Measurements from ENCODE around the gene BMPR1A. TPM values are rescaled to one million over a fixed set of nuclear protein-coding genes. Genes with fewer than 3 reads are reported as not detected.

The BMPR1A gene
- total RNA-seq, 1 experiment from 2014 or later: 104 TPM

- TF ChIP-seq FOXP4 (CRISPR knock-in tag; IDR thresholded peaks at IDR 0.05) (no peak), E2F5 (CRISPR knock-in tag; IDR thresholded peaks at IDR 0.05) (no peak), FOXJ3 (CRISPR knock-in tag; IDR thresholded peaks at IDR 0.05; ENCODE audit: borderline replicate concordance) (no peak), HMGA2 (CRISPR knock-in tag; IDR thresholded peaks at IDR 0.05) (no peak), CBFB (CRISPR knock-in tag; IDR thresholded peaks at IDR 0.05; ENCODE audit: low read depth) (no peak), SMAD3 (CRISPR knock-in tag; IDR thresholded peaks at IDR 0.05; ENCODE audit: borderline replicate concordance) (no peak), TP53 (CRISPR knock-in tag; IDR thresholded peaks at IDR 0.05) (no peak), ATF1 (CRISPR knock-in tag; IDR thresholded peaks at IDR 0.05) (no peak), ESRRA (CRISPR knock-in tag; IDR thresholded peaks at IDR 0.05; ENCODE audit: borderline replicate concordance) (no peak), GABPB1 (CRISPR knock-in tag; IDR thresholded peaks at IDR 0.05) (no peak), ZNF671 (CRISPR knock-in tag; IDR thresholded peaks at IDR 0.05) (no peak), CREM (CRISPR knock-in tag; IDR thresholded peaks at IDR 0.05) (no peak), MAX (CRISPR knock-in tag; IDR thresholded peaks at IDR 0.05) (peak; percentile 42; the same call in 1 of the 2 replicates), SP1 (CRISPR knock-in tag; conservative IDR thresholded peaks at IDR 0.05) (peak; percentile 86), STAT6 (CRISPR knock-in tag; conservative IDR thresholded peaks at IDR 0.05; ENCODE audit: low read depth) (no peak)
- TF ChIP-seq, protein P1, sequence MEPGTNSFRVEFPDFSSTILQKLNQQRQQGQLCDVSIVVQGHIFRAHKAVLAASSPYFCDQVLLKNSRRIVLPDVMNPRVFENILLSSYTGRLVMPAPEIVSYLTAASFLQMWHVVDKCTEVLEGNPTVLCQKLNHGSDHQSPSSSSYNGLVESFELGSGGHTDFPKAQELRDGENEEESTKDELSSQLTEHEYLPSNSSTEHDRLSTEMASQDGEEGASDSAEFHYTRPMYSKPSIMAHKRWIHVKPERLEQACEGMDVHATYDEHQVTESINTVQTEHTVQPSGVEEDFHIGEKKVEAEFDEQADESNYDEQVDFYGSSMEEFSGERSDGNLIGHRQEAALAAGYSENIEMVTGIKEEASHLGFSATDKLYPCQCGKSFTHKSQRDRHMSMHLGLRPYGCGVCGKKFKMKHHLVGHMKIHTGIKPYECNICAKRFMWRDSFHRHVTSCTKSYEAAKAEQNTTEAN (CRISPR knock-in tag; IDR thresholded peaks at IDR 0.05): no peak
- TF ChIP-seq, protein P2, sequence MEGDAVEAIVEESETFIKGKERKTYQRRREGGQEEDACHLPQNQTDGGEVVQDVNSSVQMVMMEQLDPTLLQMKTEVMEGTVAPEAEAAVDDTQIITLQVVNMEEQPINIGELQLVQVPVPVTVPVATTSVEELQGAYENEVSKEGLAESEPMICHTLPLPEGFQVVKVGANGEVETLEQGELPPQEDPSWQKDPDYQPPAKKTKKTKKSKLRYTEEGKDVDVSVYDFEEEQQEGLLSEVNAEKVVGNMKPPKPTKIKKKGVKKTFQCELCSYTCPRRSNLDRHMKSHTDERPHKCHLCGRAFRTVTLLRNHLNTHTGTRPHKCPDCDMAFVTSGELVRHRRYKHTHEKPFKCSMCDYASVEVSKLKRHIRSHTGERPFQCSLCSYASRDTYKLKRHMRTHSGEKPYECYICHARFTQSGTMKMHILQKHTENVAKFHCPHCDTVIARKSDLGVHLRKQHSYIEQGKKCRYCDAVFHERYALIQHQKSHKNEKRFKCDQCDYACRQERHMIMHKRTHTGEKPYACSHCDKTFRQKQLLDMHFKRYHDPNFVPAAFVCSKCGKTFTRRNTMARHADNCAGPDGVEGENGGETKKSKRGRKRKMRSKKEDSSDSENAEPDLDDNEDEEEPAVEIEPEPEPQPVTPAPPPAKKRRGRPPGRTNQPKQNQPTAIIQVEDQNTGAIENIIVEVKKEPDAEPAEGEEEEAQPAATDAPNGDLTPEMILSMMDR (IDR thresholded peaks at IDR 0.05): peak; percentile 99
- TF ChIP-seq, protein P3, sequence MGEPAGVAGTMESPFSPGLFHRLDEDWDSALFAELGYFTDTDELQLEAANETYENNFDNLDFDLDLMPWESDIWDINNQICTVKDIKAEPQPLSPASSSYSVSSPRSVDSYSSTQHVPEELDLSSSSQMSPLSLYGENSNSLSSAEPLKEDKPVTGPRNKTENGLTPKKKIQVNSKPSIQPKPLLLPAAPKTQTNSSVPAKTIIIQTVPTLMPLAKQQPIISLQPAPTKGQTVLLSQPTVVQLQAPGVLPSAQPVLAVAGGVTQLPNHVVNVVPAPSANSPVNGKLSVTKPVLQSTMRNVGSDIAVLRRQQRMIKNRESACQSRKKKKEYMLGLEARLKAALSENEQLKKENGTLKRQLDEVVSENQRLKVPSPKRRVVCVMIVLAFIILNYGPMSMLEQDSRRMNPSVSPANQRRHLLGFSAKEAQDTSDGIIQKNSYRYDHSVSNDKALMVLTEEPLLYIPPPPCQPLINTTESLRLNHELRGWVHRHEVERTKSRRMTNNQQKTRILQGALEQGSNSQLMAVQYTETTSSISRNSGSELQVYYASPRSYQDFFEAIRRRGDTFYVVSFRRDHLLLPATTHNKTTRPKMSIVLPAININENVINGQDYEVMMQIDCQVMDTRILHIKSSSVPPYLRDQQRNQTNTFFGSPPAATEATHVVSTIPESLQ (CRISPR knock-in tag; IDR thresholded peaks at IDR 0.05): no peak
- TF ChIP-seq, protein P4, sequence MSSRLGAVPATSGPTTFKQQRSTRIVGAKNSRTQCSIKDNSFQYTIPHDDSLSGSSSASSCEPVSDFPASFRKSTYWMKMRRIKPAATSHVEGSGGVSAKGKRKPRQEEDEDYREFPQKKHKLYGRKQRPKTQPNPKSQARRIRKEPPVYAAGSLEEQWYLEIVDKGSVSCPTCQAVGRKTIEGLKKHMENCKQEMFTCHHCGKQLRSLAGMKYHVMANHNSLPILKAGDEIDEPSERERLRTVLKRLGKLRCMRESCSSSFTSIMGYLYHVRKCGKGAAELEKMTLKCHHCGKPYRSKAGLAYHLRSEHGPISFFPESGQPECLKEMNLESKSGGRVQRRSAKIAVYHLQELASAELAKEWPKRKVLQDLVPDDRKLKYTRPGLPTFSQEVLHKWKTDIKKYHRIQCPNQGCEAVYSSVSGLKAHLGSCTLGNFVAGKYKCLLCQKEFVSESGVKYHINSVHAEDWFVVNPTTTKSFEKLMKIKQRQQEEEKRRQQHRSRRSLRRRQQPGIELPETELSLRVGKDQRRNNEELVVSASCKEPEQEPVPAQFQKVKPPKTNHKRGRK (CRISPR knock-in tag; IDR thresholded peaks at IDR 0.05; ENCODE audit: borderline replicate concordance): no peak
- TF ChIP-seq, protein P5, sequence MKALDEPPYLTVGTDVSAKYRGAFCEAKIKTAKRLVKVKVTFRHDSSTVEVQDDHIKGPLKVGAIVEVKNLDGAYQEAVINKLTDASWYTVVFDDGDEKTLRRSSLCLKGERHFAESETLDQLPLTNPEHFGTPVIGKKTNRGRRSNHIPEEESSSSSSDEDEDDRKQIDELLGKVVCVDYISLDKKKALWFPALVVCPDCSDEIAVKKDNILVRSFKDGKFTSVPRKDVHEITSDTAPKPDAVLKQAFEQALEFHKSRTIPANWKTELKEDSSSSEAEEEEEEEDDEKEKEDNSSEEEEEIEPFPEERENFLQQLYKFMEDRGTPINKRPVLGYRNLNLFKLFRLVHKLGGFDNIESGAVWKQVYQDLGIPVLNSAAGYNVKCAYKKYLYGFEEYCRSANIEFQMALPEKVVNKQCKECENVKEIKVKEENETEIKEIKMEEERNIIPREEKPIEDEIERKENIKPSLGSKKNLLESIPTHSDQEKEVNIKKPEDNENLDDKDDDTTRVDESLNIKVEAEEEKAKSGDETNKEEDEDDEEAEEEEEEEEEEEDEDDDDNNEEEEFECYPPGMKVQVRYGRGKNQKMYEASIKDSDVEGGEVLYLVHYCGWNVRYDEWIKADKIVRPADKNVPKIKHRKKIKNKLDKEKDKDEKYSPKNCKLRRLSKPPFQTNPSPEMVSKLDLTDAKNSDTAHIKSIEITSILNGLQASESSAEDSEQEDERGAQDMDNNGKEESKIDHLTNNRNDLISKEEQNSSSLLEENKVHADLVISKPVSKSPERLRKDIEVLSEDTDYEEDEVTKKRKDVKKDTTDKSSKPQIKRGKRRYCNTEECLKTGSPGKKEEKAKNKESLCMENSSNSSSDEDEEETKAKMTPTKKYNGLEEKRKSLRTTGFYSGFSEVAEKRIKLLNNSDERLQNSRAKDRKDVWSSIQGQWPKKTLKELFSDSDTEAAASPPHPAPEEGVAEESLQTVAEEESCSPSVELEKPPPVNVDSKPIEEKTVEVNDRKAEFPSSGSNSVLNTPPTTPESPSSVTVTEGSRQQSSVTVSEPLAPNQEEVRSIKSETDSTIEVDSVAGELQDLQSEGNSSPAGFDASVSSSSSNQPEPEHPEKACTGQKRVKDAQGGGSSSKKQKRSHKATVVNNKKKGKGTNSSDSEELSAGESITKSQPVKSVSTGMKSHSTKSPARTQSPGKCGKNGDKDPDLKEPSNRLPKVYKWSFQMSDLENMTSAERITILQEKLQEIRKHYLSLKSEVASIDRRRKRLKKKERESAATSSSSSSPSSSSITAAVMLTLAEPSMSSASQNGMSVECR (CRISPR knock-in tag; IDR thresholded peaks at IDR 0.05; ENCODE audit: borderline replicate concordance): no peak
These were observed 203.8 kb downstream of the BMPR1A start (continued) for GRCh38 chr10:86960003-86960862.
